BJ (cell line): Measurements from ENCODE around the gene SDK1. TPM values are rescaled to one million over a fixed set of nuclear protein-coding genes. Genes with fewer than 3 reads are reported as not detected.

Experiments
- CTCF ChIA-PET: fragments of 350-600 bp; formaldehyde crosslinking; extraction: SDS; loops from one replicate; lab custom pipeline; 2021; ENCODE audit warnings: antibody characterized with exemption, inconsistent platforms; lab: Yijun Ruan, JAX
- POLR2A ChIA-PET: fragments of 300-600 bp; sonication (Branson Sonifier 250); formaldehyde crosslinking; extraction: SDS; loops from one replicate; lab custom pipeline; 2021; ENCODE audit warnings: antibody characterized with exemption; lab: Charles Lee
- DNase-seq: peaks from one replicate; pipeline ENCODE4 v3.0.0-alpha.2; 2011; ENCODE audit warnings: low read depth
- H3K27me3 ChIP-seq: 2 replicates; pipeline ENCODE4 v1.6.0; 2011; ENCODE audit warnings: low read length; ENCODE audit not compliant: control insufficient read depth, insufficient read depth
- H3K36me3 ChIP-seq: 2 replicates; pipeline ENCODE4 v1.5.1; 2011; ENCODE audit warnings: low read length; ENCODE audit not compliant: control insufficient read depth, insufficient read depth
- H3K4me3 ChIP-seq: 2 replicates; pipeline ENCODE4 v1.5.1; 2011; ENCODE audit warnings: low read depth, mild to moderate bottlenecking, control low read depth, low read length
- CTCF ChIP-seq: IDR thresholded peaks from 2 replicates; pipeline ENCODE4 v1.5.1; 2011; ENCODE audit warnings: low read depth, mild to moderate bottlenecking, control low read depth, inconsistent platforms, low read length, moderate library complexity; ENCODE audit not compliant: insufficient read depth
- polyA plus RNA-seq: library from polyadenylated mRNA; depleted of rRNA; stranded (reverse); fragments of >200 nt; gene quantifications from 2 replicates; pipeline ENCODE4 v1.2.3, GENCODE V29; 2011

Gene SDK1
- polyA plus RNA-seq, 1 experiment = 0.01 TPM

GRCh38 chr7:4202954-4203353, 901.9 kb downstream of the SDK1 start:
- ChIA-PET POLR2A (no interaction called here), CTCF (no interaction called here)
- H3K27me3 ChIP-seq = no peaks in the 10 kb centered on the region
- no peak overlapping the region for H3K4me3 ChIP-seq
- H3K36me3 ChIP-seq = no peaks in the 10 kb centered on the region
- no peak for DNase-seq
- TF ChIP-seq CTCF = no peak

GRCh38 chr7:4203626-4204512, 902.8 kb downstream of the SDK1 start:
- DNase-seq = no peak
- no peak for TF ChIP-seq CTCF
- Histone ChIP-seq H3K4me3 (no peak overlapping the region), H3K27me3 (no peaks in the 10 kb centered on the region), H3K36me3 (no peaks in the 10 kb centered on the region)
- ChIA-PET CTCF (no interaction called here), POLR2A (no interaction called here)

DNA sequence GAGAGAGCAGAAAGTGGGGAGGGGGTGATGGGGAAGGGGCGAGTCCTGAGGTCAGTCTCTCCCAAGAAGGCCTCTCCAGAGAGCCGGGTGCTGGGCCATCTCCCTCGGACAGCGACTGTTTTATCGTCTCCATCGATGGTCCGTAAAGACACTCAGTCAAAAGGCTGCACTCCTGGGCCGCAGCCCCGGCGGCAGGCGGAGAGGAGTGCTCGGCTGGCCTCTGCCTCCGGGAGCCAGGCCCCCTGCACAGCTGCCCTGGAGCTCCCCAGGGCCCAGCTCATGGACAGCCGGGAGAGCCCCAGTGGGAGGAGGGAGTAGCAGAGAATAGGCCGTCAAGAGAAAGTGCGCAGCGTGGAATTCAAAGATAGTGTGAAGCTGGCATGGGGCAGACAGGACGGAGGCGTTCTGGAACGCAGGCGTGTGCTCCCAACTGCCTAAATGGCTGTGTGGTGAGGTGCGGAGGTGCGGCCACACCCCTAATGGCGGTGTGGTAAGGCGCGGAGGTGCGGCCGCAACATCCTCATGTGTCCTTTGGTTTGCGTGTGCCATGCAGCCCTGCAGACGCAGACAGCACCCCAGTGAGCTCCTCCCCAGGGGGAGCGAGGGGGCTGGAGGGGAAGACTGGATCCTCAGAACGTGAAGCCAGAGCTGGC, 903.6 kb downstream of the SDK1 start:
- DNase-seq = no peak
- Histone ChIP-seq H3K27me3 (no peaks in the 10 kb centered on the region), H3K4me3 (no peak overlapping the region), H3K36me3 (no peaks in the 10 kb centered on the region)
- ChIA-PET POLR2A (no interaction called here), CTCF (no interaction called here)
- no peak for TF ChIP-seq CTCF

- TF ChIP-seq CTCF = no peak
- H3K27me3 ChIP-seq = no peaks in the 10 kb centered on the region
- DNase-seq = no peak
- no peaks in the 10 kb centered on the region for H3K36me3 ChIP-seq
- no peak overlapping the region for H3K4me3 ChIP-seq
- CTCF ChIA-PET = no interaction called here
- POLR2A ChIA-PET = no interaction called here
Observed at GRCh38 chr7:4205828-4206227, 904.8 kb downstream of the SDK1 start.

DNA sequence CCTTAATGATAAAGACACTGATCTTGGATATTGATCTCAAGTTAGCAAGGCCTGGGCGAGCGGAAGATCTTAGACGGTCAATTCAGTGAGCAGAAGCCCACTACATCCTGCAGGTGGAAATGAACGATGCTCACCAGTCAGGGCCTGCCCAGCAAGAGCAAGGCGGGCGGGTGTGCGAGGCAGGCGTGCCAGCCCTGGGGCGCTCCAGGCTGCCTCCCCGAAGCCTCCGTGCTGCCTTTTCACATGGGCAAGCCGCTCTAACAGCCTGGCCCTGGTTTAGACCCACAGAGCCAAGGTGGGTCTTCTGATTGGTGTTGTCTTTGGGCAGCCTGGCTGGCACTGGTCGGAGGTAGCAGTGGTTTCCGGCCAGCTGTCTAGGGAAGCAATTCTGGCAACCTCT, 906.0 kb downstream of the SDK1 start:
- no peaks in the 10 kb centered on the region for H3K36me3 ChIP-seq
- DNase-seq = no peak
- H3K27me3 ChIP-seq = no peaks in the 10 kb centered on the region
- ChIA-PET POLR2A (no interaction called here), CTCF (no interaction called here)
- no peak for TF ChIP-seq CTCF
- no peak overlapping the region for H3K4me3 ChIP-seq
